NCI-H1436 treated with DMSO at 0.1 percent for 48 hours (cell line): Measurements from ENCODE around the gene NCOA1.
A peak's percentile ranks its signal among the peaks of the same experiment; 100 is the strongest.
"Not testable (repeated sequence)": the region's sequence is repeated elsewhere in the genome, so short reads cannot be mapped to it uniquely, and the experiment has no call there.

Experiments used
- DNase-seq: peaks from one replicate; lab custom pipeline; 2025; lab: John Stamatoyannopoulos, UW

The NCOA1 gene

DNA sequence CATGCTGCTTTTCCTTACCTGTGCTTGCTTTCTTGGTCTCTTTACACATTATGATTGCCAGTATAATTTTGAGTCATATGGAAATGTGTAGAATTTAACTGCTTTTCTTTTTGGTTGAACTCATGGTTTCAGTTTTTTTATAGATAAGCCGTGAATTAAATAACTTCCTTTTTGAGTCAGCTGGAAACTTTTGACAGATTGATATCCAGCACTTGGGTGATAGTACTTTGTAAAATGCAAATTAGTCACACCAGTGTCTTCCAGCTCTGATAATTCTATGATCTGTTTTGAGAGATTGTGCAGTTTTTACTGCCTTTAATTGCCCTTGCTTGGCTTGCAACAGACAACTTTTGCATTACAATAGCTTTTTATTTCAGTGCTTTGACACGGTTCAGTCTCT lies 86.4 kb downstream of the NCOA1 start:
- no peak for DNase-seq

DNA sequence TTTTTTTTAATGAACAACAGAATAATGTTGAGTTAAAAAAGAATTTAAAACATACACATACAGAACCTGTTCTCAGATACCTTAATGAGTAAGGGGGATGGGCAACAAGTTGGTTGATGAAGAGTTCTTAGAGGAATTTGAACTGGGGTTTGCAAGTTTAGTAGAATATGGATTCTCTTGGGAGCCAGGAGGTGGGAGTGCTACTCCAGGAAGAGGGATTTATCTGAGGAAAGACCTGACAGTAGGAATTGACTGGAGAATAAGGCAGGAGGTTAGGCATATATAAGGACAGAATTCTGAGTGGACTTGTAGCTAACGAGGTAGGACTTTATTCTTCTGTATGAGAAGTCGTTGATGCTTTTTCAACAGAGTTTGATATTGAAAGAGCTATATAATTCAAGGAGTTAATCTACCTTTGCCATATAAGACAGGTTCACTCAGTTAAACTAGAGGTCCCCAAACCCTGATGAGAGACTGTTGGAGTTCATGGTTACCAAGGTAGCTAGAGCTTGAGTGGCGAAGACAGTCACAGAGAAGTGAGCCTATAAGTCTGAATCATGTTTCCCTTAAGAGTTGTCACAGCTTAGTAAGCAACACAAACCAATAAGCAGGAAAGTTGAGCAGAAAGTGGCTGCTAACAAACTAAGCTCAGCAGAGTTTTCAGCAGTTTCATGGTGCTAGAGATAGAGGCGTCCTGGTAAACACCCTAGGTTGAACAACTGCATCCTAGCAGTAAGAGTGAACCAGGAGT lies 88.2 kb downstream of the NCOA1 start:
- no peak for DNase-seq

DNA sequence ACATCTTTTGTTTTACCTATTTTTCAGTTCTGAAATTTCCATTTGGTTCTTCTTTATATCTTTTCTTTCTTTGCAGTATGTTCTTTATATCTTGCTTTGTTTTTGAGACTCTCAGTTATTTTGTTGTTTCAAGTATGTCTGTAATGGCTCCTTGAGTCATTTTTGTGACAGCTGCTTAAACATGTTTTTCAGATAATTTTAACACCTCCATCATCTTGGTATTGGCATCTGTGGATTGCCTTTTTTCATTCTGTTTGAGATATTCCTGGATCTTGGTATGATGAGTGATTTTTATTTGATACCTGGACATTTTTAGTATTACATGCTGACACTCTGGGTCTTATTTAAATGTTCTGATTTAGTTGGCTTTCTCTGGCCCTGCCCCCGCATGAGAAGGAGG lies 89.5 kb downstream of the NCOA1 start:
- DNase-seq: no peak

DNA sequence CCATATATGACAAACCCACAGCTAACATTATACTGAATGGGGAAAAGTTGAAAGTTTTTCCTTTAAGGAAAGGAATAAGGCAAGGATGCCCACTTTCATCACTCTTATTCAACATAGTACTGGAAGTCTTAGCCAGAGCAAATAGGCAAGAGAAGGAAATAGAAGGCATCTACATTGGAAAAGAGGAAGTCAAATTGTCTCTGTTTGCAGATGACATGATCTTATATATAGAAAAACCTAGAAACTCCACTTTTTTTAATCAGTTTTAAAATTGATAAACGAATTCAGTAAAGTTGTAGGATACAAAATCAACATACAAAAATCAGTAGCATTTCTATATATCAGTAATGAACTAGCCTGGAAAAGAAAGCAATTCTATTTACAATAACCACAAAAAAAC lies 90.9 kb downstream of the NCOA1 start:
- not testable (repeated sequence) for DNase-seq

DNA sequence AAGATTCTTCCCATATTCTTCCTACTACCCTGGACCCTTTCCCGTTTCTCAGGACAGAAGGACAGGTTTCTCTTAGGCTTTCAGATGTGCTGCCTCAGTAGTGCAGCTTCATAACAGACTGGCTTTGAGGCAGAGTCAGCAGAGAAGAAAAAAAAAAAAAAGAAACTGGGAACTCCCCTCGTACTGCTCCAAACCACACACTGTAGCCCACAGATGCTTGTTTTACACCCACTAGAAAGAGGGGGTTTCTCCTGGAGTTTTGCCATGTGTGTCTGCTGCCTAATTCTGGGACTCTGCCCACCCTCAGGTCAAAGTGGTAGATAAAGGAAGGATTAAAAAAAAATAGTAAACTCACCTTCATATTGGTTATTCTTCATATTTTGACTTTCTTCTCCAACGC lies 95.9 kb downstream of the NCOA1 start:
- DNase-seq: no peak

DNA sequence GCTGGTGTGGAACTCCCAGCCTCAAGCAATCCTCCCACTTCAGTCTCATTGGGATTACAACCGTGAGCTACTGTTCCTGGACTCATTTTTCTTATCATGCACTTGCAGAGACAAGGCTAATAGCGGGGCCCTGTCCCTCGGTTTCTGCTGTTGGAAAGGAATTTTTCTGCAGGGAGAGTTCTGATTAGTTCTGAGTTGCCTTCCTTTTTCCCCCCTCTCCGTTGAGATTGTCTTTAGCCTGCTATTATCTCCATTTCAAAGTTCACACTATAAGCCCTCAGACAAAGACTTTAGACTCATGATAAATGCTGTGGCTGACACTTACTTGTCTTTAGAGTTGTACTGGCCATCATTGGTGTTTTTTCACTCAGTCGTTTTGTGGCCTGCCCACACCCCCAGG lies 97.2 kb downstream of the NCOA1 start:
- no peak for DNase-seq

DNA sequence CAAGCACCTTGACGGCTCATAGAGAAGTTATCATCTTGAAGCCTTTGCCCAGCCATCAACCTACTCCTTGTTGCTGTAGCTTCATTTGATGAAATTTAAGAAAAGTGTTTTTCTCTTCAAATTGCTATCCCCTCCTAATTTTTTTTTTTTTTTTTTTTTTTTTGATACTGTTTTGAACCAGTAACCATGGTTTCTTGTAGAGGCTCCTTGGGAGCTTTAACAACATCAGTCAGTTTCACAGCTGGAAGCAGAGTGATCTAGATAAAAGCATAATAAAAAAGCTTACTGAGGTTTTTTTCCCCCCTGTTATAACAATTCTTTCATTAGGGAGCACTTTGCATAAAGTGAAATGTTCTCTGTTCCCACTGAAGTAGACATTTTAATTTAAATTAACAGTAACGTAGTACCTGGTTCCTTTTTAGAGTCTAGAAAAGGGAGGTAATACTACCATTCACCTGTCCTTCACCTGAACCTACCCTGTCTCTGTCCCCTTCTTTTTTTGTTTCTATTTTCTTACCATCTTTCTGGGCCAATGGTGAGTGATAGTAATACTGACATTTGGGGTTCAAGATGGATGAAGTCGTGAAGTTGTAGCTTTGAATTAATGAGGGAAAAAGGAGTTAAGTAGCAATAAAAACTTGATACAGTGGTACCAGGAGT lies 101.5 kb downstream of the NCOA1 start:
- DNase-seq: no peak

DNA sequence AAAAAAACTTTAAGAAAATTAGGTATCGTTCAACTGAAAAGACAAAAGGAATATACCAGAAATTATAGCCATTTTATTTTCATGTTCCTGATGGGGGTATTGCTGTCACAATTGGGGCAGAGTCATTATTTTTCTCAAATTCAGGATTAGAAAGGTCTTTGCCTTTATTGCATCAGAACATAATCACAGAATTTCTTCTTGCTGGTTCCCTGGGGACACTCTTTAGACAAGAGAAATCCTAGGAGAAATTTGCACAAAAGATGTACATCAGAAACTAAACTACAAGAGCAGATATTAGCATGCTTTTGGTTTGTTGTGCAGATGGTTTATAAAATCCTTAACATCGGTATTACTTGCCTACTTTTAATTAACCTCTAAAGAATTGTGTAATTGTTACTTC lies 103.2 kb downstream of the NCOA1 start:
- DNase-seq: no peak

DNA sequence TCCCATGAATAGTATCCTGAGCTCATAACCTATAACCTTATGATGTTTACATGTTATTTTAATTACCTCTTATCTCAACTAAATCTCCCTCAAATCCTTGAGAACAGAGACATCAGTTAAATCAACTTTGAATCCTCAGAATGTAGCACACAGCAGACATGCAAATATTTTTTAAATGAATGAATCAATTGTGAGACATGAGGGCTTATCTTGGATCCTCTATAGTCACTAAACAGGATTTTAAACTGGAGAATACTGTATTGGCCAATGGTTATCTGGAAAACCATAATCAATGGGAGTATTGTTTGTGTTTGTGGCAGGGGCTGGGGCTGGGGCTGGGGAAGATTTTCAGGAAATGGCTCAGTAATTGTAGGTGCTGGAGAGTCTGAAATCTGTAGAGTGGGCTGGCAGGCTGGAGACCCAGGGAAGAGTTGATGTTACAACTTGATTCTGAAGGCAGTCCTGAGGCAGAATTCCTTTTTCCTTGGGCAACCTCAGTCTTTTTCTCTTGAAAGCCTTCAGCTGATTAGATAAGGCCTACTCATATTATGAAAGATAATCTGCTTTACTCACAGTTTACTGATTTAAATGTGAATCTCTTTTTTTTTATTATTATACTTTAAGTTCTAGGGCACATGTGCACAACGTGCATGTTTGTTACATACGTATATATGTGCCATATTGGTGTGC lies 106.3 kb downstream of the NCOA1 start:
- no peak for DNase-seq

DNA sequence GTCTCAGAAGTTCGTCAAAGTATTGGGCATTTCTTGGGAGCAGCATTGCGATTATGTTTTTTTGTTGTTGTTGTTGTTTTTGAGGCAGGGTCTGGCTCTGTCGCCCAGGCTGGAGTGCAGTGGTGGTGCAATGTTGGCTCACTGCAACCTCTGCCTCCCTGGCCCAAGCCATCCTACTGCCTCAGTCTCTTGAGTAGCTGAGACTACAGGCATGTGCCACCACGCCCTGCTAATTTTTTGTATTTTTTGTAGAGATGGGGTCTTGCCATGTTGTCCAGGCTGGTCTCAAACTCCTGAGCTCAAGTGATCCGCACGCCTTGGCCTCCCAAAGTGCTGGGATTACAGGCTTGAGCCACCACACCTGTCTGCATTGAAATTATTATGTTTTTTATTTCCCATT lies 109.1 kb downstream of the NCOA1 start:
- DNase-seq: not testable (repeated sequence)

DNA sequence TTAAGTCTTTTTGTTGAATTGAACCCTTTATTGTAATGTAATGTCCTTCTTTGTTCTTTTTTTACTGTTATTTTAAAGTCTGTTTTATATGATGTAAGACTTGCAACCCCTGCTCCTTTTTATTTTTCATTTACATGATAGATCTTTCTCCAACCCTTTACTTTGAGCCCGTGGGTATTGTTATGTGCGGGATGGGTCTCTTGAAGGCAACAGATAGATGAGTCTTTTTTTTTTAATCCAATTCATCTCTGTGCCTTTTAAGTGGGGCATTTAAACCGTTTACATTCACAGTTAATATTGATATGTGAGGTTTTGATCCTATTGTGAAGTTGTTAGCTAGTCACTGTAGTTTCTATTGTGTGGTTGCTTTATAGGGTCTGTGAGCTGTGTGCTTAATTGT lies 120.6 kb downstream of the NCOA1 start:
- no peak for DNase-seq

DNA sequence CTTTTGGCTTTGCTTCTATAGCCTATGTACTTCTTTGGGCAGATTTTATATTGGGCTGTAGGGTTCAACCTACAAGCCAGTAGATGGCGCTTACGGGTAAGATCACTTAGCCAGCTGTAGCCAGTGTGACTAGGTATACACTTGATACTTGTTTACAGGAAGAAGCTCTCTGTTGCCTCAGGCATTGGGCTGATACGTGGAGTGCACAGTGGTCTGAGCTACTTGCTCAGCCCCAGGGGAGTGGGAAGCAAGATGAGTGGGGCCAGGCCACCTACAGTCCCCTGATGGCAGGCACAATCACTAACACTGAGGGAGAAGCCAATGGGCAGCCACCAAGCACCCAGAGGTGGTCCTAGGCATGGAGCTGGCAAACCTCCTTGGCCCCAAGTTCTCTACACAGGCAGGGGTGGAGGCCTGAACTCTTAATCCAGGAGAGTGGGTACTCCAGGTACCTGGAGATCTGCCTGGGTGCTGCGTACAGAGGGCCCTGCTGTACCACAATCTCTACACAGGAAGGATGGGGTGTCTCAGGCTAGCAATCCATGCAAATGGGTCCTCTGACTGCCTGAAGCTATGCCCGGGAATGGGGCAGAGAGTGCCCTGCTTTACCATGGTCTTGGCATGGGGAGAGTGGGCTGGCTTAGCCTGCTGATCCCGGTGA lies 122.2 kb downstream of the NCOA1 start:
- peak; percentile 18 for DNase-seq

DNA sequence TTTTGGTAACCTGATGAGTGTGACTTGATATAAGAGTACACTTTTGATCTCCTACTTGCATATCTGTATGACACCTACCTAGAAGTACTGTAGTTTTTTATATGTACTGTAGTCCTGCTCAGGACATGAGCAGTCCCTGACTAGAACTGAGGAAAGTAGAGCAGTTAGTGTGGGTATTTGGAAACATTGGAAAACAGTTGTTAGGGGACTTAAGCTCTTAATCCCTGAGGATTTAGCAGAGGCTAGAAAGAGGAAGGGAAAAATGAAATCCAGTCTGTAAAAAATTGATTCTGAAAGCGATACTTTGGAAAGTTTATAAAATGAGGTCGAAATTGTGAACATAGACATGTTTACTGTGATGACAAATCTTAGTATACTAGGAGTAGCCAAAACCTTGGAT lies 125.6 kb downstream of the NCOA1 start:
- DNase-seq: no peak

DNA sequence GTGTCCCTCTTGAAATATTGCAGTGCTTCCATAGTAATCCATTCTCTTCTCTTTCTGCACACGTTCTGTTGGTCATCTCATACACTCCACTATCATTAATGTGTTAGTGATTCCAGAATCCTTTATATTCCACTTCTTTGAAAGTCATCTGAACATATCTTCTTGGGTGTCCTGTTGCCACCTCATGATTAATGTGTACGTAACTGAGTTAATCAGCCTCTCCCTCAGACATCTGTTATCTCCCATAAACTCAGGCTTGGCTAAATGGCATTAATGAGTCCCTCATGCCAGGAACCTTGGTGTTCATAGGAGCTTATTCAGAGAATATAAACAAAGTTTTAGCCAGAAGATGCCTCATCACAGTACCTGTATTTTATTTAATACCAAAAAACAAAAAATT lies 126.4 kb downstream of the NCOA1 start:
- DNase-seq: no peak

DNA sequence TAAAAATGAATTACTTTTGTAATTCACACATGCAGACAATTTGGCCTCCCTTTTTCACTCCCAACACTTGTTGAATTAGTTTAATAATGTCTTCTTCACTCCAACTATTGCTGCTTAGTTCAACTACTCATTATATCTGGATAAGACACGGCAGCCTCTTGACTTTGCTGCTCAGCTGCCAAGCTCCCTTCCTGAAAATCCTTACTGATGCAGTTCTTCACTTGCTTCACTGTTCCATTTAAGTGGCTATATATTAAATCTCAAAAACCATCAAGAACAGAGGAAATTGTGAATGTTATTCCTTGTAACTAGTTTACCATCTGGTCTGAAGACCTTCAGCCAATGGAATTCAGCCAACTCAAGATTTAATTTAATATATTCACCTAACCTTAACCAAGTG lies 127.1 kb downstream of the NCOA1 start:
- no peak for DNase-seq

DNA sequence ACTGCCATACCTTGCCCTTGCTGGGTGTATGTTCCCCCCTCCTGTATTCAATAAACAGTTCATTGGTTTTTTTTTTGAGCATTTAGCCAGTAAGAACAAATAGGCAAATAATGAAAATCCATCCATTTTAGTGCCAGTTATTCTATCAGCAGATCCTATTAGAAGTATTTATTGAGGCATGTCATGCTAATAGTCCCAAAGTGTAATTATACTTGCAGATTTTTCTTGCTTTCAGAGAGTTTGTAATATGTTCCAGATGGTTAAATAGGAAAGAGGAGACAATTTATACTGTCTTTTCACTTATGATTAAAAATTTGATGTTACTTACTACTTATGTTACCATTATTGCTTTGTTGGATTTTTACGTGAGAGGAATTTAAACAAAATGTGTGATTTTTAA lies 127.6 kb downstream of the NCOA1 start:
- no peak for DNase-seq

DNA sequence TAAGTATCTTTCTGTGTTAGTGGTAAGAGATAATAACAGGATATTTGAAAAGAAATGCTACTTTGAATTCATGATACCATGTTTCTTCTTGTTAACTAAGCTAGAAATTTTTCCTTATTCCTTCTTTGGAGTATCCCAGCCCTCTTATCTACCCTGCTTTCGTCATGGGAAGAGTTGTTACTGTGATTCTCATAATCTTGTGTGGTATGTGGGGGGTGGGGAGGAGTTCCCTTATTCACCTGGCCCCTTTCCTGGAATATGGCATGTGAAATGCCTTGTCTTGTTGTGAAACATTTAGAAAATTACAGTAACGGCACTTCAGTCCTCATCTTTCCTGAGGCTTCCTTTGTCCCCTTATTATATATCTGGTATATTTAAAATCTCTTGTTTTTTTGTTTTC lies 129.9 kb downstream of the NCOA1 start:
- no peak for DNase-seq

DNA sequence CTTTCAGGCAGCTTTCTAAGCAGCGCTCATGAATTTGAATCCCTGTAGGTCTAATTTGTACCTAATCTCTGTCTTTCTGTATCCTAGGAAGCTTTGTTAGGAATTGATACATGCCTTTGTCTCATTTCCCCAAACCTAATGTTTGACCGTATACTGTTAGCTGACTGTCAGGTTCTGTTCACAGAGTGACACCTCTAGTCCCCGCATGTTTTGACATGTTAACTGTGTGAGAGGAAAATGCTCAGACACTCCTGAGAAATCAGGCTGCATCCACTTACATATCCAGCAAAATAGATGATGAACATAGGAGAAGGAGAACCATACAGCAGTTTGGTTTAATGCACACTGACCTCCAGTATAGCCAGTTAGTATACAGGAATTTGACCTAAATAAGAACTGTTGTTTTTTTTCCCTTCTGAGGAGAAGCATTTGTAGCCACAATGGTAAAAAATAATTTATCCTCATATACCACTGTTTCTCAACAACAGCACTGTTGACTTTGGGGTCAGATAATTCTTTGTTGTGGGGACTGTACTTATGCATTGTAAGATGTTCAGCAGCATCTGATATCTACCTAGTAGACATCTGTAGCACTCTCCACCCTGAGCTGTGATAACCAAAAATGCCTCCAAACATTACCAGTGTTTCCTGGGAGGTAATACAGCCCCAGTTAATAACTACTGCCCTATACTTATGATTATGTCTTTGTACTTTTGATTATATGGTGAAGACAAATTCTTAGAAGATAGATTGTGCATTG lies 130.9 kb downstream of the NCOA1 start:
- DNase-seq: no peak

DNA sequence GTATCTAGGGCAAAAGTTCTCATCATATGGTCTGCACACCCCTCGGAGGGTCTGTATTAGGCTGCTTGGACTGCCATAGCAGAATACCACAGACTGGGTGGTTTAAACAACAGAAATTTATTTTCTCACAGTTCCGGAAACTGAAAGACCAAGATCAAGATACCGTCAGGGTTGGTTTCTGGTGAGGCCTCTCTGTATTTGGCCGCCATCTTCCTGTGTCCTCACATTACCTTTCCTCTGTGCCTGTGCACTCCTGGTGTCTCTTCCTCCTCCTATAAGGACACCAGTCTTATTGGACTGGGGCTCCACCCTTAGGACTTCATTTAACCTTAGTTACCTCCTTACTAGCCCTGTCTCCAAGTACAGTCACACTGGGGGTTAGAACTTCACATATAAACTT lies 132.5 kb downstream of the NCOA1 start:
- DNase-seq: no peak

DNA sequence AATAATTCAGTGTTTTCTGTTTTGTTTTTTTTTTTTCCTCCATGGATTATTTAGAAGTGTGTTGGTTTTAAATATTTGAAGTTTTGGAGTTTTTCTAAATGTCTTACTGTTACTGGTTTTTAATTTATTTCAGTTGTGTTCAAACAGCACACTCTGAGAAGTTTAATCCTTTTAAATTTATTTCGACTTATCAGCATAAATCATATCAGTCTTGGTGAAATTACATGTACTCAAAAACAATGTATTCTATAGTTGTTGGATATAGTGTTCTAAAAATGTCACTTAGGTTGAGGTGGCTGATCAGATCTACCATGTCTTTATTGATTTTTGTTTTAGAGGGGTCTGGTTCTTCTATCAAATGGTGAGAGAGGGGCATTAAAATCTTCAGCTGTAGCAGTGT lies 134.7 kb downstream of the NCOA1 start:
- DNase-seq: no peak

DNA sequence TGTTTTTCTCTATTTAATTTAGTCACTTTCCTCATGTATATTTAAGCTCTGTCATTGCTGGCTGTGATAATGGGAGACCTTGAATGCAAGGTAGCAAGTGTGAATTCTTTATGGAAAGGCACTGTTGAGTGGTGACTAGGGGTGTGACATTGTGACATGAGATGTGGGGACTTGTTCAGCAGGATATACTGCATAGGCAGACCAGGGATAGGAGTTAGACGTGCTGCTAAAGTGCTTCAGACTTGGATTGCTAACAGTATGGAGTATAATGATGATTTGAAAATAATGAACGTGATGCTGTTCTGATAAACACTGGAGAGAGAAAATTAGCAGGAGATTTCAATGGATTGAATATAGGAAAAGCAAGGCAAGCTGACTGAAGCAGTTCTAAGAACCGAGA lies 135.1 kb downstream of the NCOA1 start:
- no peak for DNase-seq

DNA sequence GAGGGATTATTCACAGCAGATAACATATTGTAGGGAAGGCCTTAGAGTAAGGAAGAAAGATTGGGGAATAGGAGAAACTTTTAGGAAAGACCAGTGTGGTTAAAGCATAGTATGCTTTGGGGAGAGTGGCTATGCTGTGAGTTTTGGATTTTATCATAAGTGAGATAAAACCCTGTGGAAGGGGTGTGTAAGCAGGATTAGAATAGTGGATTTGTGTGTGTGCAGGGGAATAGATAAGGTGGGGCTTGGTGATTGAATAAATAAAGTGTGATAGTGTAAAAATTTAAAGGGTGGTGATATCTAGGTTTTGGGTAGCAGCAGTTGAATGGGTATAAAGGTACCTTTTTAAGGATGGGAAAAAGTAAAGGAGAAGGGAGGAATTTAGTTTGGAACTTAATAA lies 137.7 kb downstream of the NCOA1 start:
- no peak for DNase-seq
